GM18519 (cell line): ENCODE results near the gene STAT4.
"Not testable (repeated sequence)": the region's sequence is repeated elsewhere in the genome, so short reads cannot be mapped to it uniquely, and the experiment has no call there.

ENCODE experiments used
- ATAC-seq: cut with Tn5 transposase; IDR thresholded peaks from one replicate; pipeline ENCODE4 v1.9.1; 2021; ENCODE audit warnings: mild to moderate bottlenecking, moderate library complexity; ENCODE audit not compliant: unreplicated experiment, low FRiP score

Gene STAT4

GRCh38 chr2:191003405-191004309 lies 147.1 kb downstream of the STAT4 start:
- ATAC-seq, result no peak

GRCh38 chr2:191001624-191002023 lies 149.2 kb downstream of the STAT4 start:
- ATAC-seq, result no peak

- ATAC-seq, result no peak
These were observed 149.8 kb downstream of the STAT4 start for GRCh38 chr2:191001032-191001431.

GRCh38 chr2:190999949-191000665 lies 150.7 kb downstream of the STAT4 start:
- ATAC-seq, result no peak

GRCh38 chr2:190999058-190999457 lies 151.7 kb downstream of the STAT4 start:
- ATAC-seq, result no peak

DNA sequence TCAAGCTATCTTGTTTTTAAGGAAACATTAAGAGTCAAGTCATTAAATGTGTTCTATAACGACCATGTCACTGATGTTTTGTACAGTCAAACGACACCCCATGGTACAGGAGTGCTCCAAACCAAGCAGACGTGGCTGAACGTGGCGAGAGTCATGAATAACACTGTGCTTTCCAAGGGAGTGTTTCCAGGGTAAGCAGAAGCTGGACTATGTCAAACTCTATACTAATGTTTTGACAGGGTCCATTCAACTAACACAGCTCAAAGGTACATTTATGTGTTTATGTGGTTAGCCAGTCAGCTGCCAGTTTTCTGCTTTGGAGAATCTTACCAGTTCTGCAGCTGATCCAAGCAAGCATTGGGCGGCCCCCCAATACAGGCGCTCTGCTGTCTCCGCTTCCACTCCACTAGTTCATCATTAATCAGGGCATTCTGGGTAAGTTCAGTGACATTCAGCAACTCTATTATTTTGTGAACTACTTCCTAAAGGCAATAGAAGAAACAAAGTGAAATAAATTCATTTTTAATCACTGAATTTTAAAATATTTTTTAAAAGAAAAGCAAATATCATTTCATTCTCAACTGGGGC lies 153.2 kb downstream of the STAT4 start:
- no peak for ATAC-seq

- no peak for ATAC-seq
These were observed 153.8 kb downstream of the STAT4 start for GRCh38 chr2:190996947-190997346.

- ATAC-seq, result no peak
These were observed 154.4 kb downstream of the STAT4 start for GRCh38 chr2:190996338-190996946.

DNA sequence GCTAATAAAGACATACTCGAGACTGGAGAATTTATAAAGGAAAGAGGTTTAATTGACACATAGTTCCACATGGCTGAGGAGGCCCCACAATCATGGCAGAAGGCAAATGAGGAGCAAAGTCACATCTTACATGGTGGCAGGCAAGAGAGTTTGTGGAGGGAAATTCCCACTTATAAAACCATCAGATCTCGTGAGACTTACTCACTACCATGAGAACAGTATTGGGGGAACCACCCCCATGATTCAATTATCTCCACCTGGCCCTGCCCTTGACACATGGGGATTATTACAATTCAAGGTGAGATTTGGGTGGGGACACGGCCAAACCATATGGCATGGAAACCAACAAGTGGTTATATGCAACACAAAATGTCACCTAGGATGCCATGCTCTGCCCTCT lies 155.5 kb downstream of the STAT4 start:
- ATAC-seq, result not testable (repeated sequence)

DNA sequence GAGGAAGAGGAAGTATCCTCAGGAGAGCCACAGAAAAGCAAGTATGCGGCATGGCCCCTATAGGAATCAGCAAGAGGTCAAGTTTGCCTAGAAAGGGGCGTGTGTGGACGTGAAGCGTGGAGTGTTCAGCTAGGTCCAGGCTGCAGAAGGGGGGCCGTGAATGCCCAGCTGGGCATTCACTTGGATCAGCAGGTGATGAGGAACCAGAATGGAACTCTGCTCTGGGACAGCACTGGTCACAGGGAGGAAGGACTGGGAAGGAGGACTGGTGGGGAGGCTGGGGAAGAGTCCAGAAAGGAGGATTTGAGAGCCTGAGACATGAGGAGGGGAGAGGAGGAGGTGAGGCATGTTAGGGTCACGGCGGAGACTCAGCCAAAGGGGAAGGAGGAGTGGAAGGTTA lies 156.6 kb downstream of the STAT4 start:
- no peak for ATAC-seq

DNA sequence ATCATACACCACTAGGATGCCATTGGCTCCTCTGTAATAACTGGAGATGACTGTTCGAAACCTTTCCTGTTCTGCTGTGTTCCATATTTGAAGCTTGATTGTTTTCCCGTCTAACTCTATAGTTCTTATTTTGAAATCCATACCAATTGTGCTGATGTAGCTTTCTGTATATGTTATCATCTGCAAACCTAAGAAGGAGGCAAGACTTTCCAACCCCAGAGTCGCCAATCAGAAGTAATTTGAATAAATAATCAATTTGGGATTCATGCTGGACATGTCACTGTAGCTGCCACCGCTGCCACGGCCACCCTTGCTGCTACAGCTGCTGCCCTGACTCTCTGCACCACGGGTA lies 157.5 kb downstream of the STAT4 start:
- no peak for ATAC-seq

DNA sequence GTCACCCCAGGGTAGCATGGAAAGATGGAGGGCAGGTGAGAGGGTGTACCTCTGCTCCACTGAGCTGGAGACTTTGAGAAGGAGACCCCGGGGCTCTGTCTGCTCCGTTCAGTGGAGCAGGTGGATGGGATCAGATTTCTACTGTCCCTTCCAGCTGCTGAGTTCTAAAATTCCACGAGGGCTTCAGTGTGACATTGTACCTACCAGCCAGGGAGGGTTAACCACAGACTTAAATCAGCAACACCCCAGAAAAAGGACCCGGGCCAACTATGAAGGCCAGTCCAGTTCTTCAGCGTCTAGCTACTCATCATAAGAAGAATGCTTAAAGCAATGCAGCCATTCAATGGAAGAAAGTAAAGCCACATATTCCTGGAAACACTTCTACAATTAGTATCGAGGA lies 160.7 kb downstream of the STAT4 start:
- ATAC-seq, result no peak

DNA sequence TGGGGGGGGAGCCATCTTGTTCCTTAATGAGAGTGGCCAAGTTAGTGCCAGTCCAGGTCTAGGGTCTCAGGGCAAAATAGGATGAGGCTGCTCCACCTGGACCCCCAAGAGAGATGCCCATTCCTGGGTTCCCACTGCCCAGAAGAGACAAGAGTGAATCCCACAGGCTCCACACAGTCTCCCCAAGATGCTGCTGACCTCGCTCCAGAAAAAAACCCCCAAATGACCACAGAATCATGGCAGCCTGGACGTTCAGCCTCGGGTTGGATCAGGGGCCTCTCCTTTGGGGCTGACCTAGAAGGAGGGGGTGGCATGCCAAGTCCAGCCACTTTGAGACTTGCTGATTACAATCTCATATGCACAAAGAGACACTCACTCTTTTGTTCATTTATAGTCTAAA lies 161.9 kb downstream of the STAT4 start:
- no peak for ATAC-seq

DNA sequence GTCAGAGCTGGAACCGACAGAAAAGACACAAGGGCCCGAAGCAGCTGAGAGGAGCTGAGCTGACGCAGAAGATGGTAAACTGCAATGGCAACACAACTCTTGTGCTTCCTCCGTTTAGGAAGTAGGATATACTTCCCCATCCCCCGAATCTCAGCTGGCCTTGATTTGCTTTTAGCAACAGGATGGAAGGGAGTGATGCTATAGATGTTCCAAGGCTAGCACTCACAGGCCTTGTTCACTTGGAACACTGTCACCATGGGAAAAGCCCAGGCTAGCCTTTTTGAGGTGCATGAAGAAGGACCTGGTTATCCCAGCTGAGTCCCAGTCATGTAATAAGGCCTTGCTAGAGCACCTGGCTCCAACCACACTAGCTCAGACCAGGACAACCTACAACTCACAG lies 162.9 kb downstream of the STAT4 start:
- no peak for ATAC-seq

DNA sequence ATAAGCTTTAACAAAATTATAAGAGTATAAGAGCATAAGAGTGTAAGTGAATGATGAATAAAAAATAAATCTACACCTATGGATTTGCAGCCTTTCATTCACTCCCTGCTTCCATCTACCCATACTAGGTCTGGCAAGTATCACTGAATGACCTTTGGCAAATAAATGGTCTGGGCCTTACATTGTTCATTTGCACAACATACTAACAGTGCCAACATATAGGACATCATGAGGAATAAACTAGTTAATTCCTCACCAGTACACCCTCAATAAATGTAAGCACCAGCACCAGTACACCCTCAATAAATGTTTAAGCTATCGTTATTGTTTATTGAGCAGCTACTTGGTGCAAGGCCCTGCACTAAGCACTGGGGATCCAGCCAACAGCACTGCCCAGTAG lies 163.7 kb downstream of the STAT4 start:
- no peak for ATAC-seq

- no peak for ATAC-seq
These were observed 164.4 kb downstream of the STAT4 start for GRCh38 chr2:190986221-190986953.

DNA sequence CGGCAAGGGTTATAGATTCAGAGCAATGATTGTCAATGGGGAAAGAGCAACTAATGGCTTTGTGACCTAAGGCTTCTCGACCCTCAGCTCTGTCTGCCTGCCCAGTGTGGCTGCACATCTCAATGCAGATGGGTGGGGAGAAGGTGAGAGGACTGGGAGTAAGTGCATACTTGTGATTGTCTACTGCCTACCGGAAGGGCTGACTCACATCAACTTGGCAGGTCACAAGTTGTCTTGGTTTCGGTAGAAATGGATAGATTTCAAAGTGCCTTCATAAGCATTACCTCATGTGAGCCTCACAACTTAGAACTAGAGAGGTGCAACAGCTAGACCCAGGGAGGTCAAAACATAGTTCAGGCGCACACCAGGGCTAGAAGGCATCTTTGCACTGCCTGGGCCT lies 166.2 kb downstream of the STAT4 start:
- ATAC-seq, result no peak

DNA sequence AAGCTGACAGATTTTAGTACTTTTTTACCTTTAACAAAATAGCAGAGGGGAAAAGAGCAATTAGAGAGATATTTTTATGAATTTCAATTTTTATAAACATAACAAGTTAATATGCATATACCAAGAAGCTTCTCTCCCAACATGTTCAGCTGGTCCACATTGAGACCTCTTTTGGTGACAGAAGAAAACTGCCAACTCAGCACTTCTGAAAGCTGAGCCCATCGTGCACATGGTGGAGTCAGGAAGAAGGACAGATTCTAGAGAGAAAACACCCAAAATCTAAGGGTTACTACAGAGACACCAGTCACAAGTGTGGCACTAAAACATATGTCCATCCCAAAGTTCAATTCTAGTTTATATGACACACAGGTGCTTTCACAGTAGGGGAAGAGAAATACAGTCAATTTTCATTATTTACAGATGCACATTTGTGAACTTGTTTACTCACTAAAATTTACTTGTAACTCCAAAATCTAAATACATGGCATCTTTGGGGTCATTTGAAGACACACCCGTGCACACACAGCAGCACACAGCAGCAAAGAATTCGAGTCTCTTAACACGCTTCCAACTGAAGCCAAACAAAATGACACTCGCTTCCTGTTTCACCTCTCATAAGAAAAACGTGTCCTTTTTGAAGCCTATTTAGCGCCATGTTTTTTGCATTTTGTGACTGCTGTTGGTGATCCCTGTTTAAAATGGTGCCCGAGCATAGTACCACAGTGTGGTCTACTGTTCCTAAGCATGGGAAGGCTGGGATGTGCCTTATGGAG lies 168.3 kb downstream of the STAT4 start:
- no peak for ATAC-seq

GRCh38 chr2:190981733-190982132 lies 169.1 kb downstream of the STAT4 start:
- no peak for ATAC-seq

GRCh38 chr2:190981333-190981732 lies 169.5 kb downstream of the STAT4 start:
- no peak for ATAC-seq
